SKM-1 treated with dmso at 0.1 percent for 144 hours (cell line): Measurements from ENCODE around the gene ABCA12.

Experiments
- DNase-seq: peaks from one replicate; lab custom pipeline; 2025; ENCODE audit not compliant: unreplicated experiment; lab: John Stamatoyannopoulos, UW

ABCA12 gene

GRCh38 chr2:214989187-214989586, 149.2 kb downstream of the ABCA12 start:
- DNase-seq = no peak

DNA sequence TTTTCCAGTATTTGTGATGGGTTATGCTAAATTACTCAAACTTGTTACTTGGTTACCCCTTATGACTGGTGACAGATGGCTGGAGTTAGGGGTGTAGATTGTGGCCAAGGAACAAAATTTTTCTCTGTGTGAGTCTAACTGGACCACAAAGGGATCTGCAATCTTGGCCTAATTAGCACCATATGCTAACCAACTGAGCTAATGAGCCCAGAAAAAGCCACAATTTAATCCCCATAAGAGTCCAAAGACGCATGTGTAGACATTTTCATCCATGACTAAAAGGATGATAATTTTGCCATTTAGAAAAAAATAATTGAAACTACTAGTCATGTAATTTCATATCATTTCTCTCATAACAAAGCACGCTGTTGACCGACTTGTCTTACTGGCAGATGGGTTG, 151.2 kb downstream of the ABCA12 start:
- DNase-seq = no peak

GRCh38 chr2:214985619-214986018, 152.8 kb downstream of the ABCA12 start:
- DNase-seq = no peak

DNA sequence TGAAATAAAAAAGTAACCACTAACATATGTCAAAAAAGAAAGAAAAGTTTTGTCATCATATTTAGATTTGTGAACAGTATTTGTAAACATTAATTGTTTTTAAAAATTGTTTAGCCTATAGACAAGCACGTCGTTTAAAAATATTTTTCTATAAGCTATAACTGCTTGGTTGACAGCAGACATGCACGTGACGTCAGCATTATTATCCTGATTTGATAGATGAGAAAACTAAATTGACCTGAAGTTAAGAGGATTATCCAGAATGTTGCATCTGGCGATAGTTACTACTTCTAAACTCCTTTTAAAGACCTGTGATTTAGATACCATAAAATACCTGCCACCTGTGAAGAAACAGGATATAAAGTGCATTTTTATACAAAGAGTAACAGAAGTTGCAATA, 172.0 kb downstream of the ABCA12 start:
- DNase-seq = no peak

GRCh38 chr2:214960677-214961076, 177.7 kb downstream of the ABCA12 start:
- no peak for DNase-seq

DNA sequence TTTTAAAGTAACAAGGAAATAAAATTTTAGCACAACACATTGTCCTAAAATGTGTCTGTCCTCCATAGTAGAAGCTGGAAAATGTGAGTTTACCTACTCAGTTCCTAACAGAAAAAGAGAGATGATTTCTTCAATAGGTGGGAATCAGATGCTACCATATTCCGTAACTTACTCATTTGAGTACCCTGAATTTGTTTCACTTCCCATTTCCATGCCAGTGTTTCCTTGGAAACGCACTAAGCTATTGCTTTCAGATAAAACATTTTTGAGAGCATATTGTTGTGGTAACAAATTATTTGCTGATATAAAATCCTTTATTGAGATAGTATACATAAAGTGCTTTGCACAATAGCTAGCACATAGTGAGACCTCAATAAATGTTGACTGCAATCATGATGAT, 191.5 kb downstream of the ABCA12 start:
- no peak for DNase-seq

DNA sequence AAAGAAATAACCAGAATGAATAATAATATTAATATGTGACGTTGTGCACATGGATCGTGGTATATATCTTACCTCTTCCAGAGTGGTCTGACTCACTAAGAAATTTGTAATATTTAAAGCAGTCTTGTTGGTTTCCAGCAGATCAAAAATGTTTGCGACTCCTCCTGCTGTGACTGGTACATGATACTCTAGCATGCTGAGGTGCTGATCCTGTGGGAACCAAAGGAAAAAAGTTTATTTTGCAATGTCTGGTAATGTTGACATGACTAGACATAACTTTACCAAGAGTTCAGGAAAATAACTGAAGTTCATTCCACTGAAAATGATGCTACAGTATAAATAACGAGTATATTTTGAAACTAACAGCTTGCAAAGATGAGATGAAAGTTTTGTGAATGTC, 204.4 kb downstream of the ABCA12 start:
- no peak for DNase-seq

- no peak for DNase-seq
Observed at GRCh38 chr2:214904634-214905033, 233.8 kb downstream of the ABCA12 start.

DNA sequence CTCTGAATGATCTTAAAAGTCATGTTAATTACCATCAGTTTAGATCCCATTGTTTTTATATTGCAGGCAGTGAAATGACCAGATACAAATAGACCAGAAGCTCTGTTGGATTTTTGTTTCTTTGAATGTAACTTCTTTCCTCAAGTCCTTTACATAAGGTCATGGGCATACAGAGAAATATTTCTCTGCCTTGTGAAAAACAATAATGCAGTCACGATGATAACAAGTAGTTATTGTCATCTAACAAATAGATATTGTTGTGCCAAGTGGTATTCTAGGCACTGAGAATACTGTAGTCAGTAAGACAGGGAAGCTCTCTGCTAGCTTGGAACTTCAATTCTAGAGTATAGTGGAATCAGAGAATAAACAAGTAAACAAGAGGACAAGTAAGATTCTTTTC, 234.2 kb downstream of the ABCA12 start:
- no peak for DNase-seq

GRCh38 chr2:214902286-214902685, 236.1 kb downstream of the ABCA12 start:
- DNase-seq = no peak

DNA sequence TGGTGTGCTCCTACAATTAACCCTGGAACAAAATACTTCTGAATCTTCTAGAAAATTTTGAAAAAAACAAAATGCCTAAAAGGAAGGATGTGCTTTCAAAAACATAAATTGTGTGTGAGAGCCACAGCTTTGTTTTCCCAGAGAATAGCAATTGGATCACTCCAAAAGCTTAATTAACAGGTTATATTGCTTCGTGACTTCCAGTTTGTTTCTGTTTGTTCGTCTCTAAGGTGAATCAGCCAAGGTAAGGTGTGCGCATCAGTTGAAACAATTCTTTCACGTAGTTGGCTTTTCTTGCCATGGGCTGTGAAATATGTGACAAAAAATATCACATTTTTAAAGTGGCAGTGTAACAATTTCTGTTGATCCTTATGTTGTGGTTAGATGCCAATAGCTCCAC, 238.7 kb downstream of the ABCA12 start:
- DNase-seq = no peak

DNA sequence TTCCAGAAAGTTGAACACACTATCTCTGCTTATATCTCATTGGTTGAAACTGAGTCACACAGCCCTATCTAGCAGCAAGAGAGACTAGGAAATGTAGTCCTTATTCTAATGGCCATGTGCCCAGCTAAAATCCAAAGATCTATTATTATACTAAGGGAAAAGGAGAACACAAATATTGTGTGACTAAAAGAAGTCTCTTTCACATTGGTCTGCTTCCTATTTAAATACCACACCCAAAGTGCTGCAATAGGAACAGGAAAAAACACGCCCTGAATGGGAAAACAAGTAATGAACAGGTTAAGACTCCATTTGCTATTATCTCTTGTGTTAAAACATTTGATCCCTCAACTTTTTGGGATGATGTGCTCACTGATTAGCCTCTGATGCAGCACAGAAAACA, 242.2 kb downstream of the ABCA12 start:
- DNase-seq = no peak

- DNase-seq = no peak
Observed at GRCh38 chr2:214895469-214895868, 243.0 kb downstream of the ABCA12 start.

DNA sequence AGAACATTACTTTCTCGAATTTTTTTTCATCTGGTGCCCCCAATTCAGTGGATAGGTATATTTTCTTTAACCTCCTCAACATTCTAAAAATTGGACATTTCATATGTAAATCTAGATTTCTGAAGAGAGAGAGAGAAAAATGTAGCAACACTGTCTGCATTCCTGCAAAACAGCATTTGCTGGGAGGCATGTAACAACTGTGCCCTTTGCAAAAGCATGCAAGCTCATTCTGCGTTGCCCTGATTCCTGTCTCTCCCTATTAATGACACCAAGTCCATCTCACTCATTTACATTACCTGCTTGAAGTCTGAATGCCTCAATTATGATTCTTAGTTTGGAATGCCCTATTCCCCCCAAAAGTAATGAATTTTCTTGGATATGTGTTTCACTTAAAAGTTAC, 249.1 kb downstream of the ABCA12 start:
- no peak for DNase-seq

GRCh38 chr2:214881647-214882202, 256.7 kb downstream of the ABCA12 start:
- no peak for DNase-seq
